HCT116 (cell line): ENCODE results near the gene CD27. TPM values are rescaled to one million over a fixed set of nuclear protein-coding genes. Genes with fewer than 3 reads are reported as not detected.
"Not testable (repeated sequence)": the region's sequence is repeated elsewhere in the genome, so short reads cannot be mapped to it uniquely, and the experiment has no call there.

Source experiments
- ATAC-seq: fragments of 200-7000 bp; cut with Tn5 transposase; 2 replicates; pipeline ENCODE4 v1.9.1; 2020; ENCODE audit warnings: mild to moderate bottlenecking, moderate library complexity
- BruUV-seq: library from RNA; stranded (reverse); fragments of 400-500 nt; replicated peaks from 2 replicates; lab custom pipeline; 2021; lab: Mats Ljungman, UMichigan
- CTCF ChIA-PET: fragments of 300-600 bp; sonication (Branson Sonifier 250); formaldehyde crosslinking; loops from one replicate; lab custom pipeline; 2021; ENCODE audit warnings: antibody characterized with exemption; lab: Charles Lee
- POLR2A ChIA-PET: fragments of 300-600, 350-600 bp; sonication (Branson Sonifier 250); formaldehyde crosslinking; loops from one replicate; lab custom pipeline; 2021; ENCODE audit warnings: antibody characterized with exemption; lab: Charles Lee
- RAD21 ChIA-PET, 2 experiments: fragments of 300-600 bp; sonication (Branson Sonifier 250); formaldehyde crosslinking; loops; one replicate each; lab custom pipeline; 2023; ENCODE audit warnings: low total read pairs in 2 of 2; ENCODE audit not compliant: uncharacterized antibody in 2 of 2, unreplicated experiment in 2 of 2, low non-redundant PET in 1 of 2; lab: Charles Lee
- DNase-seq: peaks from one replicate; pipeline ENCODE4 v3.0.0-alpha.2; 2010; ENCODE audit warnings: low read depth, low spot score
- H2AFZ ChIP-seq: fragments of 200-600 bp; shearing (Covaris generic), sonication (generic); 2 replicates; pipeline ENCODE4 v1.6.1; 2017; ENCODE audit warnings: low read depth, mixed run types, mixed read lengths, antibody characterized with exemption, low read length; ENCODE audit not compliant: poor library complexity, severe bottlenecking
- H3K27ac ChIP-seq: 2 replicates; pipeline ENCODE4 v1.5.1; 2012; ENCODE audit warnings: low read depth, low read length
- H3K27me3 ChIP-seq: fragments of 200-600 bp; sonication (generic); 2 replicates; pipeline ENCODE4 v1.6.1; 2016; ENCODE audit warnings: mixed run types, low read length, mixed read lengths; ENCODE audit not compliant: insufficient read depth
- H3K36me3 ChIP-seq, 2 experiments: fragments of 200-500 bp in 1 of 2; fragments of 200-600 bp in 1 of 2; sonication (Bioruptor generic) in 1 of 2; sonication (generic) in 1 of 2; 2 replicates each; pipeline versions ENCODE4 v1.5.1 to v1.6.1; 2014 to 2016; ENCODE audit warnings: low read length in 2 of 2, inconsistent platforms in 1 of 2, mixed read lengths in 1 of 2, mixed run types in 1 of 2; ENCODE audit not compliant: insufficient read depth in 2 of 2, control insufficient read depth in 1 of 2
- H3K4me1 ChIP-seq, 2 experiments: fragments of 200-600 bp in 1 of 2; sonication (generic) in 1 of 2; 2 replicates each; pipeline versions ENCODE4 v1.5.1 to v1.6.1; 2012 to 2017; ENCODE audit warnings: low read length in 2 of 2, inconsistent platforms in 1 of 2, mild to moderate bottlenecking in 1 of 2, mixed read lengths in 1 of 2, mixed run types in 1 of 2, moderate library complexity in 1 of 2; ENCODE audit not compliant: insufficient read depth in 2 of 2, control insufficient read depth in 1 of 2
- H3K4me2 ChIP-seq: fragments of 200-600 bp; sonication (generic); 2 replicates; pipeline ENCODE4 v1.6.1; 2017; ENCODE audit warnings: mixed run types, low read length, mixed read lengths
- H3K4me3 ChIP-seq, 2 experiments: fragments of 200-600 bp in 1 of 2; sonication (generic) in 1 of 2; replicated peaks in 1 of 2; 2 replicates each; pipeline ENCODE4 v1.5.1; 2011 to 2016; ENCODE audit warnings: low read length in 2 of 2, control low read depth in 1 of 2, low read depth in 1 of 2, mild to moderate bottlenecking in 1 of 2, mixed read lengths in 1 of 2, mixed run types in 1 of 2
- H3K79me2 ChIP-seq: fragments of 200-600 bp; sonication (generic); 2 replicates; pipeline ENCODE4 v1.6.1; 2017; ENCODE audit warnings: mild to moderate bottlenecking, mixed run types, low read length, moderate library complexity, mixed read lengths; ENCODE audit not compliant: insufficient read depth
- H3K9ac ChIP-seq: fragments of 200-600 bp; sonication (generic); 2 replicates; pipeline ENCODE4 v1.6.1; 2016; ENCODE audit warnings: low read length, mixed read lengths
- H3K9me2 ChIP-seq: fragments of 200-600 bp; sonication (generic), shearing (Covaris generic); 2 replicates; pipeline ENCODE4 v1.6.1; 2017; ENCODE audit warnings: mixed run types, mild to moderate bottlenecking, moderate library complexity; ENCODE audit not compliant: insufficient read depth
- H3K9me3 ChIP-seq, 2 experiments: fragments of 200-500 bp in 1 of 2; fragments of 200-600 bp in 1 of 2; sonication (Bioruptor generic) in 1 of 2; sonication (generic) in 1 of 2; 2 replicates each; pipeline ENCODE4 v1.6.1; 2014 to 2017; ENCODE audit warnings: low read length in 2 of 2, mixed read lengths in 2 of 2, inconsistent platforms in 1 of 2, low read depth in 1 of 2, mild to moderate bottlenecking in 1 of 2, mixed run types in 1 of 2, moderate library complexity in 1 of 2; ENCODE audit not compliant: control insufficient read depth in 1 of 2, insufficient read depth in 1 of 2
- H4K20me1 ChIP-seq: fragments of 200-600 bp; sonication (generic), shearing (Covaris generic); 2 replicates; pipeline ENCODE4 v1.6.1; 2017; ENCODE audit warnings: mixed run types, mild to moderate bottlenecking, moderate library complexity; ENCODE audit not compliant: insufficient read depth
- CBX3 ChIP-seq: IDR thresholded peaks from 2 replicates; pipeline ENCODE4 v1.6.1; 2012; ENCODE audit warnings: low read depth
- CEBPB ChIP-seq: IDR thresholded peaks from 2 replicates; pipeline ENCODE4 v1.6.1; 2012; ENCODE audit warnings: low read depth
- EGR1 ChIP-seq: IDR thresholded peaks from 2 replicates; pipeline ENCODE4 v1.6.1; 2012; ENCODE audit warnings: low read depth
- EZH2 ChIP-seq: fragments of 200-600 bp; sonication (generic); IDR thresholded peaks from 2 replicates; pipeline ENCODE4 v1.6.1; 2017; ENCODE audit warnings: antibody characterized with exemption, mixed run types
- FOSL1 ChIP-seq: IDR thresholded peaks from 2 replicates; pipeline ENCODE4 v1.6.1; 2012; ENCODE audit warnings: low read depth
- POLR2AphosphoS5 ChIP-seq: IDR thresholded peaks from 2 replicates; pipeline ENCODE4 v1.6.1; 2011; ENCODE audit warnings: mild to moderate bottlenecking, low read depth, low read length, moderate library complexity
- RAD21 ChIP-seq: IDR thresholded peaks from 2 replicates; pipeline ENCODE4 v1.6.1; 2012; ENCODE audit warnings: low read depth, mild to moderate bottlenecking
- SIN3A ChIP-seq: IDR thresholded peaks from 2 replicates; pipeline ENCODE4 v1.6.1; 2012; ENCODE audit warnings: low read depth
- ZFX ChIP-seq: fragments of 450-650 bp; IDR thresholded peaks from 2 replicates; pipeline ENCODE4 v1.6.1; 2017
- ZNF274 ChIP-seq: fragments of 200-500 bp; sonication (Bioruptor generic); IDR thresholded peaks from 2 replicates; pipeline ENCODE4 v1.6.1; 2014; ENCODE audit warnings: mild to moderate bottlenecking, low read depth, low read length, inconsistent platforms
- intact Hi-C: fragments of 100-400 bp; cut with micrococcal nuclease; formaldehyde crosslinking; loops from 2 replicates; pipeline ENCODE4 v1.10.0; 2022
- total RNA-seq: library from RNA; stranded (reverse); gene quantifications from one replicate; pipeline ENCODE4 v1.2.1, GENCODE V29; 2021; ENCODE audit not compliant: unreplicated experiment
- TF ChIP-seq, protein P1 (sequence below): IDR thresholded peaks from 2 replicates; pipeline ENCODE4 v1.6.1; 2012; ENCODE audit warnings: low read depth

The CD27 gene
- total RNA-seq, 1 experiment from 2014 or later = 0.25 TPM

DNA sequence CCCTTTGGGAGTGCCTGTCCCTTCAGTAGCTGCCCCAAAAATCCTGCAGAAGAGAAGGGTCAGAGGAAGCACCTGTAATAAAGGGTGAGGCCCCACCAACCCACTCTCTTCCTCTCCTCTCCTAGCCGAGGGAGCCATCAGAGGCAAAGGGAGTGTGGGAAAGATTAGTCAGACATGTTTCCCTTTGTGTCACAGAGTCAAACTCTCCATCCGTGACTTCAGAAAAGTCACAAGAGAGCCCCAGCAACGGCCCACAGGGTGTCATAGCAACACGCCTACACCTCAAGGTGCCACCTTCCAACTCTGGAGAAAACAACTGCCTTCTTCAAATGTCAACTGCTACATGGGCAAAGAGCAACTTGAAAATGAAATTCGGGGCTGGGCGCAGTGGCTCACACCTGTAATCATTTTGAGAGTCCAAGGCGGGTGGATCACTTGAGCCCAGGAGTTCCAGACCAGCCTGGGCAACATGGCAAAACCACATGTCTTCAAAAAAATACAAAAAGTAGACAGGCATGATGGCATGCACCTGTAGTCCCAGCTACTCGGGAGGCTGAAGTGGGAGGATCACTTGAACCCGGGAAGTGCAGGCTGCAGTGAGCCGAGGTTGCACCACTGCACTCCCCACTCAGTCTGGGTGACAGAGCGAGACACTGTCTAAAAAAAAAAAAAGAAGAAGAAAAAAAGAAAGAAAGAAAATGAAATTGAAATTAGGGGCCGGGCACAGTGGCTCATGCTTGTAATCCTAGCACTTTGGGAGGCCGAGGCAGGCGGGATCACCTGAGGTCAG lies 17.7 kb upstream of the CD27 start:
- intact Hi-C loops = no loop called here
- Histone ChIP-seq H4K20me1 (no peaks in the 10 kb centered on the region), H3K4me1 (peaks cover 21 to 44% of the 10 kb centered on the region in 2 experiments), H3K4me2 (no peak overlapping the region), H3K9ac (no peak overlapping the region), H3K4me3 (no peak overlapping the region), H2AFZ (no peak overlapping the region), H3K27ac (no peak overlapping the region), H3K27me3 (no peaks in the 10 kb centered on the region), H3K9me3 (no peaks in the 10 kb centered on the region), H3K79me2 (no peaks in the 10 kb centered on the region), H3K36me3 (no peaks in the 10 kb centered on the region), H3K9me2 (no peaks in the 10 kb centered on the region)
- RAD21 ChIA-PET = no interaction called here
- TF ChIP-seq SIN3A (no peak), CBX3 (no peak), RAD21 (no peak), ZNF274 (no peak), POLR2AphosphoS5 (no peak), CEBPB (no peak), ZFX (no peak), EGR1 (no peak), FOSL1 (no peak), EZH2 (no peak)
- TF ChIP-seq, protein P1, sequence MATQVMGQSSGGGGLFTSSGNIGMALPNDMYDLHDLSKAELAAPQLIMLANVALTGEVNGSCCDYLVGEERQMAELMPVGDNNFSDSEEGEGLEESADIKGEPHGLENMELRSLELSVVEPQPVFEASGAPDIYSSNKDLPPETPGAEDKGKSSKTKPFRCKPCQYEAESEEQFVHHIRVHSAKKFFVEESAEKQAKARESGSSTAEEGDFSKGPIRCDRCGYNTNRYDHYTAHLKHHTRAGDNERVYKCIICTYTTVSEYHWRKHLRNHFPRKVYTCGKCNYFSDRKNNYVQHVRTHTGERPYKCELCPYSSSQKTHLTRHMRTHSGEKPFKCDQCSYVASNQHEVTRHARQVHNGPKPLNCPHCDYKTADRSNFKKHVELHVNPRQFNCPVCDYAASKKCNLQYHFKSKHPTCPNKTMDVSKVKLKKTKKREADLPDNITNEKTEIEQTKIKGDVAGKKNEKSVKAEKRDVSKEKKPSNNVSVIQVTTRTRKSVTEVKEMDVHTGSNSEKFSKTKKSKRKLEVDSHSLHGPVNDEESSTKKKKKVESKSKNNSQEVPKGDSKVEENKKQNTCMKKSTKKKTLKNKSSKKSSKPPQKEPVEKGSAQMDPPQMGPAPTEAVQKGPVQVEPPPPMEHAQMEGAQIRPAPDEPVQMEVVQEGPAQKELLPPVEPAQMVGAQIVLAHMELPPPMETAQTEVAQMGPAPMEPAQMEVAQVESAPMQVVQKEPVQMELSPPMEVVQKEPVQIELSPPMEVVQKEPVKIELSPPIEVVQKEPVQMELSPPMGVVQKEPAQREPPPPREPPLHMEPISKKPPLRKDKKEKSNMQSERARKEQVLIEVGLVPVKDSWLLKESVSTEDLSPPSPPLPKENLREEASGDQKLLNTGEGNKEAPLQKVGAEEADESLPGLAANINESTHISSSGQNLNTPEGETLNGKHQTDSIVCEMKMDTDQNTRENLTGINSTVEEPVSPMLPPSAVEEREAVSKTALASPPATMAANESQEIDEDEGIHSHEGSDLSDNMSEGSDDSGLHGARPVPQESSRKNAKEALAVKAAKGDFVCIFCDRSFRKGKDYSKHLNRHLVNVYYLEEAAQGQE = no peak
- no TSS peak for BruUV-seq
- ATAC-seq (no peak), DNase-seq (no peak)
- CTCF ChIA-PET = interaction anchor here (1.2 kb wide), 1 partner anchor 101 kb away, joined by 3 read pairs; no protein-coding TSS in a partner anchor
- POLR2A ChIA-PET = no interaction called here

GRCh38 chr12:6427796-6428195 lies 17.0 kb upstream of the CD27 start:
- H3K79me2 ChIP-seq, H3K9me3 ChIP-seq, H3K4me2 ChIP-seq, CTCF ChIA-PET, ATAC-seq, H3K27me3 ChIP-seq, intact Hi-C loops, BruUV-seq, H2AFZ ChIP-seq, H3K27ac ChIP-seq, H3K4me3 ChIP-seq, H3K9ac ChIP-seq, H4K20me1 ChIP-seq, H3K9me2 ChIP-seq, RAD21 ChIA-PET, DNase-seq, POLR2A ChIA-PET, H3K36me3 ChIP-seq: not testable (repeated sequence)
- H3K4me1 ChIP-seq = peaks cover 21 to 44% of the 10 kb centered on the region in 2 experiments
